Astrocyte (in vitro differentiated cells and primary cell): ENCODE measurements around the gene TESK2. TPM values are rescaled to one million over a fixed set of nuclear protein-coding genes. Genes with fewer than 3 reads are reported as not detected.

Experiments
- DNase-seq: peaks from one replicate; pipeline ENCODE4 v3.0.0-alpha.2; 2010; ENCODE audit warnings: low read depth
- FAIRE-seq: peaks from 2 replicates; lab custom pipeline; 2011; peaks lifted over from hg19 to GRCh38; lab: Jason Lieb, UNC
- H2AFZ ChIP-seq: 2 replicates; pipeline ENCODE4 v1.6.0; 2012; ENCODE audit warnings: low read depth, low read length, inconsistent platforms
- H3K27ac ChIP-seq: 2 replicates; pipeline ENCODE4 v1.5.1; 2011; ENCODE audit warnings: low read depth, low read length, inconsistent platforms
- H3K27me3 ChIP-seq: 2 replicates; pipeline ENCODE4 v1.6.0; 2011; ENCODE audit warnings: low read length, inconsistent platforms; ENCODE audit not compliant: insufficient read depth
- H3K36me3 ChIP-seq: 2 replicates; pipeline ENCODE4 v1.5.1; 2011; ENCODE audit warnings: low read length, inconsistent platforms; ENCODE audit not compliant: insufficient read depth
- H3K4me1 ChIP-seq: 2 replicates; pipeline ENCODE4 v1.5.1; 2011; ENCODE audit warnings: low read length, inconsistent platforms; ENCODE audit not compliant: insufficient read depth
- H3K4me2 ChIP-seq: 2 replicates; pipeline ENCODE4 v1.6.0; 2012; ENCODE audit warnings: low read length, inconsistent platforms
- H3K4me3 ChIP-seq: 2 replicates; pipeline ENCODE4 v1.5.1; 2011; ENCODE audit warnings: low read depth, mild to moderate bottlenecking, low read length, inconsistent platforms; ENCODE audit not compliant: insufficient read depth
- H3K79me2 ChIP-seq: 2 replicates; pipeline ENCODE4 v1.6.0; 2012; ENCODE audit warnings: mild to moderate bottlenecking, low read length, inconsistent platforms; ENCODE audit not compliant: insufficient read depth
- H3K9ac ChIP-seq: 2 replicates; pipeline ENCODE4 v1.6.0; 2012; ENCODE audit warnings: mild to moderate bottlenecking, low read length, inconsistent platforms
- H3K9me3 ChIP-seq: 2 replicates; pipeline ENCODE4 v1.5.1; 2012; ENCODE audit warnings: low read depth, mild to moderate bottlenecking, low read length, inconsistent platforms; ENCODE audit not compliant: insufficient read depth
- H4K20me1 ChIP-seq: 2 replicates; pipeline ENCODE4 v1.6.0; 2012; ENCODE audit warnings: low read length, inconsistent platforms; ENCODE audit not compliant: insufficient read depth
- H3K27ac Mint-ChIP-seq: one replicate; pipeline ENCODE4 v1.8.0; 2021; ENCODE audit warnings: mild to moderate bottlenecking, mixed read lengths; ENCODE audit not compliant: unreplicated experiment
- H3K27me3 Mint-ChIP-seq: one replicate; pipeline ENCODE4 v1.8.0; 2021; ENCODE audit warnings: low read depth, mixed read lengths; ENCODE audit not compliant: unreplicated experiment
- H3K36me3 Mint-ChIP-seq: one replicate; pipeline ENCODE4 v1.8.0; 2021; ENCODE audit warnings: low read depth, mixed read lengths; ENCODE audit not compliant: unreplicated experiment
- H3K4me1 Mint-ChIP-seq: one replicate; pipeline ENCODE4 v1.8.0; 2021; ENCODE audit warnings: low read depth, mixed read lengths; ENCODE audit not compliant: unreplicated experiment
- H3K4me3 Mint-ChIP-seq: one replicate; pipeline ENCODE4 v1.8.0; 2021; ENCODE audit warnings: mild to moderate bottlenecking, moderate library complexity, mixed read lengths; ENCODE audit not compliant: unreplicated experiment
- H3K9me3 Mint-ChIP-seq: one replicate; pipeline ENCODE4 v1.8.0; 2021; ENCODE audit warnings: mild to moderate bottlenecking, mixed read lengths; ENCODE audit not compliant: unreplicated experiment
- CTCF ChIP-seq: IDR thresholded peaks from 2 replicates; pipeline ENCODE4 v1.5.1; 2011; ENCODE audit warnings: low read depth, mild to moderate bottlenecking, inconsistent platforms, low read length, moderate library complexity; ENCODE audit not compliant: insufficient read depth
- EZH2 ChIP-seq: IDR thresholded peaks from 2 replicates; pipeline ENCODE4 v1.6.1; 2012; ENCODE audit warnings: mild to moderate bottlenecking, low read length, inconsistent platforms; ENCODE audit not compliant: insufficient read depth
- total RNA-seq: library from RNA; stranded (reverse); gene quantifications from 2 replicates; pipeline ENCODE4 v1.2.1, GENCODE V29; 2021

TESK2 gene
- total RNA-seq, 1 donor from 2014 or later: 1.7 TPM

GRCh38 chr1:45383191-45383590, 107.8 kb downstream of the TESK2 start:
- FAIRE-seq: no peak
- H3K4me2 ChIP-seq: no peak overlapping the region
- no peak overlapping the region for H3K4me3 Mint-ChIP-seq
- no peaks in the 10 kb centered on the region for H3K4me1 Mint-ChIP-seq
- no peaks in the 10 kb centered on the region for H3K27me3 ChIP-seq
- H3K9me3 Mint-ChIP-seq: no peaks in the 10 kb centered on the region
- H3K27me3 Mint-ChIP-seq: no peaks in the 10 kb centered on the region
- no peak for DNase-seq
- H3K9ac ChIP-seq: no peak overlapping the region
- no peaks in the 10 kb centered on the region for H3K36me3 ChIP-seq
- H2AFZ ChIP-seq: no peak overlapping the region
- H3K27ac ChIP-seq: no peak overlapping the region
- H3K36me3 Mint-ChIP-seq: no peaks in the 10 kb centered on the region
- no peaks in the 10 kb centered on the region for H3K79me2 ChIP-seq
- no peak overlapping the region for H3K27ac Mint-ChIP-seq
- no peak overlapping the region for H3K4me3 ChIP-seq
- TF ChIP-seq EZH2 (no peak), CTCF (no peak)
- no peaks in the 10 kb centered on the region for H4K20me1 ChIP-seq
- H3K4me1 ChIP-seq: no peaks in the 10 kb centered on the region
- H3K9me3 ChIP-seq: no peaks in the 10 kb centered on the region

- H2AFZ ChIP-seq: no peak overlapping the region
- FAIRE-seq (no peak), DNase-seq (no peak)
- TF ChIP-seq EZH2: no peak
- TF ChIP-seq CTCF: no peak
- Mint-ChIP-seq H3K27me3 (no peaks in the 10 kb centered on the region), H3K36me3 (no peaks in the 10 kb centered on the region), H3K4me3 (no peak overlapping the region), H3K9me3 (no peaks in the 10 kb centered on the region), H3K27ac (no peak overlapping the region), H3K4me1 (no peaks in the 10 kb centered on the region)
- no peak overlapping the region for H3K4me2 ChIP-seq
- no peak overlapping the region for H3K4me3 ChIP-seq
- H4K20me1 ChIP-seq: no peaks in the 10 kb centered on the region
- H3K9me3 ChIP-seq: no peaks in the 10 kb centered on the region
- no peaks in the 10 kb centered on the region for H3K36me3 ChIP-seq
- H3K27me3 ChIP-seq: no peaks in the 10 kb centered on the region
- no peak overlapping the region for H3K27ac ChIP-seq
- H3K79me2 ChIP-seq: no peaks in the 10 kb centered on the region
- H3K4me1 ChIP-seq: no peaks in the 10 kb centered on the region
- no peak overlapping the region for H3K9ac ChIP-seq
Measured at GRCh38 chr1:45381243-45381642, 109.7 kb downstream of the TESK2 start.

- Mint-ChIP-seq H3K27me3 (no peaks in the 10 kb centered on the region), H3K27ac (no peak overlapping the region), H3K36me3 (no peaks in the 10 kb centered on the region), H3K4me3 (no peak overlapping the region), H3K9me3 (no peaks in the 10 kb centered on the region), H3K4me1 (no peaks in the 10 kb centered on the region)
- TF ChIP-seq EZH2 (no peak), CTCF (no peak)
- Histone ChIP-seq H4K20me1 (no peaks in the 10 kb centered on the region), H3K79me2 (no peaks in the 10 kb centered on the region), H3K4me1 (no peaks in the 10 kb centered on the region), H3K4me2 (no peak overlapping the region), H3K9ac (no peak overlapping the region), H3K27me3 (no peaks in the 10 kb centered on the region), H2AFZ (no peak overlapping the region), H3K9me3 (no peaks in the 10 kb centered on the region), H3K27ac (no peak overlapping the region), H3K4me3 (no peak overlapping the region), H3K36me3 (no peaks in the 10 kb centered on the region)
- DNase-seq: no peak
- no peak for FAIRE-seq
Measured at GRCh38 chr1:45380730-45381129, 110.2 kb downstream of the TESK2 start.
